HepG2 (cell line): Measurements from ENCODE around the gene PCIF1. TPM values are rescaled to one million over a fixed set of nuclear protein-coding genes. Genes with fewer than 3 reads are reported as not detected.

Experiments
- FOXC1 ChIP-seq: sonication (generic); formaldehyde crosslinking; IDR thresholded peaks from 2 replicates; pipeline ENCODE4 v1.8.0; 2022; ENCODE audit warnings: mild to moderate bottlenecking, missing genetic modification reagents, borderline replicate concordance
- GZF1 ChIP-seq: sonication (generic); formaldehyde crosslinking; IDR thresholded peaks from 2 replicates; pipeline ENCODE4 v1.5.1; 2020; ENCODE audit warnings: mild to moderate bottlenecking, missing genetic modification reagents
- HNRNPL ChIP-seq: fragments of 200-400 bp; formaldehyde crosslinking; IDR thresholded peaks from 2 replicates; pipeline ENCODE4 v1.6.1; 2017; ENCODE audit warnings: mild to moderate bottlenecking, low read depth, low read length
- HOXA3 ChIP-seq: sonication (generic); formaldehyde crosslinking; IDR thresholded peaks from 2 replicates; pipeline ENCODE4 v1.5.0; 2020; ENCODE audit warnings: missing genetic modification reagents
- NFYC ChIP-seq: IDR thresholded peaks from 2 replicates; pipeline ENCODE4 v1.6.1; 2016; ENCODE audit warnings: missing genetic modification reagents, missing compliant biosample characterization
- POGZ ChIP-seq: sonication (generic); formaldehyde crosslinking; IDR thresholded peaks from 2 replicates; pipeline ENCODE4 v1.4.0; 2020; ENCODE audit warnings: mild to moderate bottlenecking, missing genetic modification reagents
- PRPF4 ChIP-seq: fragments of 200-400 bp; formaldehyde crosslinking; IDR thresholded peaks from 2 replicates; pipeline ENCODE4 v1.6.1; 2016; ENCODE audit warnings: low read length, low read depth; ENCODE audit not compliant: poor library complexity, severe bottlenecking
- RARA ChIP-seq: IDR thresholded peaks from 2 replicates; pipeline ENCODE4 v1.6.1; 2016; ENCODE audit warnings: missing genetic modification reagents, missing compliant biosample characterization
- RCOR2 ChIP-seq: IDR thresholded peaks from 2 replicates; pipeline ENCODE4 v1.6.1; 2016; ENCODE audit warnings: missing biosample characterization, missing genetic modification reagents
- RXRA ChIP-seq: sonication (generic); formaldehyde crosslinking; IDR thresholded peaks from 2 replicates; pipeline ENCODE4 v1.5.1; 2020; ENCODE audit warnings: missing genetic modification reagents
- SOX13 ChIP-seq, 3 experiments: fragments of 450-650 bp in 1 of 3; sonication (generic) in 1 of 3; formaldehyde crosslinking in 1 of 3; IDR thresholded peaks in 2 of 3; conservative IDR thresholded peaks in 1 of 3; 2 replicates each; pipeline versions ENCODE4 v1.5.0 to v1.6.1; 2016 to 2020; ENCODE audit warnings: antibody characterized with exemption in 1 of 3, mild to moderate bottlenecking in 1 of 3, missing compliant biosample characterization in 1 of 3, missing genetic modification reagents in 1 of 3, moderate library complexity in 1 of 3
- SYNCRIP ChIP-seq: fragments of 200-400 bp; formaldehyde crosslinking; IDR thresholded peaks from 2 replicates; pipeline ENCODE4 v1.6.1; 2018; ENCODE audit warnings: mild to moderate bottlenecking, low read depth, low read length; ENCODE audit not compliant: insufficient read depth
- TCF12 ChIP-seq, 2 experiments: fragments of 450-650 bp in 1 of 2; sonication (generic) in 1 of 2; formaldehyde crosslinking in 1 of 2; IDR thresholded peaks; 2 replicates each; pipeline versions ENCODE4 v1.6.1 to v1.8.0; 2017 to 2022; ENCODE audit warnings: antibody characterized with exemption in 1 of 2, mild to moderate bottlenecking in 1 of 2, missing genetic modification reagents in 1 of 2, moderate library complexity in 1 of 2
- ZNF333 ChIP-seq: sonication (generic); formaldehyde crosslinking; IDR thresholded peaks from 2 replicates; pipeline ENCODE4 v1.4.0; 2020; ENCODE audit warnings: mild to moderate bottlenecking, missing genetic modification reagents, borderline replicate concordance
- ZNF496 ChIP-seq: sonication (generic); formaldehyde crosslinking; IDR thresholded peaks from 2 replicates; pipeline ENCODE4 v1.8.1; 2023; ENCODE audit warnings: mild to moderate bottlenecking, moderate library complexity, missing genetic modification reagents; ENCODE audit not compliant: insufficient replicate concordance
- ZNF556 ChIP-seq: sonication (generic); formaldehyde crosslinking; IDR thresholded peaks from 2 replicates; pipeline ENCODE4 v1.4.0; 2020; ENCODE audit warnings: mild to moderate bottlenecking, missing genetic modification reagents, borderline replicate concordance
- ZNF557 ChIP-seq: sonication (generic); formaldehyde crosslinking; IDR thresholded peaks from 2 replicates; pipeline ENCODE4 v1.4.0; 2020; ENCODE audit warnings: missing genetic modification reagents
- ZNF558 ChIP-seq: sonication (generic); formaldehyde crosslinking; IDR thresholded peaks from 2 replicates; pipeline ENCODE4 v1.9.0; 2022; ENCODE audit warnings: mild to moderate bottlenecking, missing genetic modification reagents, borderline replicate concordance
- ZNF878 ChIP-seq: sonication (generic); formaldehyde crosslinking; IDR thresholded peaks from 2 replicates; pipeline ENCODE4 v1.8.1; 2023; ENCODE audit warnings: mild to moderate bottlenecking, missing genetic modification reagents, moderate library complexity
- polyA plus RNA-seq, 8 experiments: library from polyadenylated mRNA; depleted of rRNA in 3 of 8; stranded (reverse) in 7 of 8; unstranded in 1 of 8; fragments of >200 nt; fragmentation: Illumina TruSeq in 4 of 8; extraction: Trizol in 4 of 8; gene quantifications; 2 replicates each; pipeline versions ENCODE4 v1.2.1 to v1.2.3, GENCODE V29; 2011 to 2016; ENCODE audit warnings: low read depth in 4 of 8, missing spikeins in 1 of 8, mixed read lengths in 1 of 8; ENCODE audit not compliant: insufficient read depth in 1 of 8
- total RNA-seq, 5 experiments: library from RNA; depleted of rRNA; stranded (reverse); fragments of >200 nt; fragmentation: Illumina TruSeq; extraction: Trizol; gene quantifications; 2 replicates each; pipeline ENCODE4 v1.2.3, GENCODE V29; 2016; ENCODE audit warnings: low read depth in 1 of 5
- TF ChIP-seq, protein P1 (sequence below): sonication (generic); formaldehyde crosslinking; IDR thresholded peaks from 2 replicates; pipeline ENCODE4 v1.4.0; 2020; ENCODE audit warnings: missing genetic modification reagents
- TF ChIP-seq, protein P2 (sequence below): sonication (generic); formaldehyde crosslinking; IDR thresholded peaks from 2 replicates; pipeline ENCODE4 v1.4.0; 2020; ENCODE audit warnings: missing genetic modification reagents
- TF ChIP-seq, protein P3 (sequence below), 2 experiments: sonication (generic) in 1 of 2; formaldehyde crosslinking in 1 of 2; IDR thresholded peaks; 2 replicates each; pipeline versions ENCODE4 v1.5.1 to v1.6.1; 2011 to 2020; ENCODE audit warnings: borderline replicate concordance in 1 of 2, low read depth in 1 of 2, low read length in 1 of 2, mild to moderate bottlenecking in 1 of 2, missing genetic modification reagents in 1 of 2, moderate library complexity in 1 of 2

PCIF1 gene
- total and polyA plus RNA-seq, 2 of the 13 experiments (the other 11 are each of a cell fraction or from before 2014, with no cell fraction given) = 20.9 to 24.4 TPM

DNA sequence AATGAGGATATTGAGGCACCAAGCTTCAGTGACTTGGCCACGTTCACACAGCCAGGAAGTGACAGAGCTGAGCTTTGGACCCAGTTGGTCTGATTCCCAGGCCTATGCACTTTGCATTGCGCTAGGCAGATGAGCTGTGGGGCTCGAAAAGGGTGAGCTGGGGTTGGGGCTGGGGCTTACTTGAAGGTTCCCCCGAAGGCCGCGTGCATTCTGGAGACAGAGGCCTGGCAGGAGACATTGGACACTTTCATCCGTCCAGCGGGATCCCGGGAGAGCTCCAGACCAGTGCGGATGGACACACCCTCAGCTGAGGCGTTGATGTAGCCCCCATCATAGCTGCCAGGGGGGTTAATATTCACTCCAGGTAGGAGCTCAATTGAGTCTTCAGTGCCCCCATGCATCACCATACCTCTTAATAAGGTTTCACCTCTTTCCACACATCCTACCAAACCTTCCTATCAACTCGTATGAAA is 25.1 kb upstream of the PCIF1 start (continued):
- TF ChIP-seq PRPF4 = no peak
- no peak; the same call in 1 of the 2 replicates for TF ChIP-seq ZNF556 (CRISPR knock-in tag)
- TF ChIP-seq ZNF496 = no peak
- no peak for TF ChIP-seq SYNCRIP
- TF ChIP-seq GZF1 = no peak
- TF ChIP-seq ZNF558 = no peak
- TF ChIP-seq, protein P1, sequence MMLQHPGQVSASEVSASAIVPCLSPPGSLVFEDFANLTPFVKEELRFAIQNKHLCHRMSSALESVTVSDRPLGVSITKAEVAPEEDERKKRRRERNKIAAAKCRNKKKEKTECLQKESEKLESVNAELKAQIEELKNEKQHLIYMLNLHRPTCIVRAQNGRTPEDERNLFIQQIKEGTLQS (CRISPR knock-in tag) = no peak
- TF ChIP-seq HNRNPL = no peak
- no peak for TF ChIP-seq TCF12 (IDR thresholded peaks at IDR 0.05)
- TF ChIP-seq TCF12 (CRISPR knock-in tag; IDR thresholded peaks at IDR 0.05) = 0 out of 2 replicates have a peak, but pooled peaks have one; percentile 29
- TF ChIP-seq NFYC = no peak
- TF ChIP-seq, protein P2, sequence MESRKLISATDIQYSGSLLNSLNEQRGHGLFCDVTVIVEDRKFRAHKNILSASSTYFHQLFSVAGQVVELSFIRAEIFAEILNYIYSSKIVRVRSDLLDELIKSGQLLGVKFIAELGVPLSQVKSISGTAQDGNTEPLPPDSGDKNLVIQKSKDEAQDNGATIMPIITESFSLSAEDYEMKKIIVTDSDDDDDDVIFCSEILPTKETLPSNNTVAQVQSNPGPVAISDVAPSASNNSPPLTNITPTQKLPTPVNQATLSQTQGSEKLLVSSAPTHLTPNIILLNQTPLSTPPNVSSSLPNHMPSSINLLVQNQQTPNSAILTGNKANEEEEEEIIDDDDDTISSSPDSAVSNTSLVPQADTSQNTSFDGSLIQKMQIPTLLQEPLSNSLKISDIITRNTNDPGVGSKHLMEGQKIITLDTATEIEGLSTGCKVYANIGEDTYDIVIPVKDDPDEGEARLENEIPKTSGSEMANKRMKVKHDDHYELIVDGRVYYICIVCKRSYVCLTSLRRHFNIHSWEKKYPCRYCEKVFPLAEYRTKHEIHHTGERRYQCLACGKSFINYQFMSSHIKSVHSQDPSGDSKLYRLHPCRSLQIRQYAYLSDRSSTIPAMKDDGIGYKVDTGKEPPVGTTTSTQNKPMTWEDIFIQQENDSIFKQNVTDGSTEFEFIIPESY (CRISPR knock-in tag) = peak; percentile 9; the same call in 1 of the 2 replicates
- TF ChIP-seq SOX13 (IDR thresholded peaks at IDR 0.05) = no peak
- TF ChIP-seq SOX13 (CRISPR knock-in tag; conservative IDR thresholded peaks at IDR 0.05 in 1 of 2, IDR thresholded peaks at IDR 0.05 in 1 of 2) = peak in 1 of 2 experiments; percentile 29; a peak in 1 of 4 replicates
- TF ChIP-seq ZNF333 (CRISPR knock-in tag) = 0 out of 2 replicates have a peak, but pooled peaks have one; percentile 12
- no peak; the same call in 1 of the 2 replicates for TF ChIP-seq RXRA (CRISPR knock-in tag)
- TF ChIP-seq HOXA3 (CRISPR knock-in tag) = peak; percentile 75; the same call in 1 of the 2 replicates
- TF ChIP-seq RARA (CRISPR knock-in tag) = peak; percentile 87
- TF ChIP-seq POGZ (CRISPR knock-in tag) = peak; percentile 16; the same call in 1 of the 2 replicates
- TF ChIP-seq RCOR2 = peak; percentile 49; the same call in 1 of the 2 replicates
- no peak for TF ChIP-seq ZNF557
- TF ChIP-seq, protein P3, sequence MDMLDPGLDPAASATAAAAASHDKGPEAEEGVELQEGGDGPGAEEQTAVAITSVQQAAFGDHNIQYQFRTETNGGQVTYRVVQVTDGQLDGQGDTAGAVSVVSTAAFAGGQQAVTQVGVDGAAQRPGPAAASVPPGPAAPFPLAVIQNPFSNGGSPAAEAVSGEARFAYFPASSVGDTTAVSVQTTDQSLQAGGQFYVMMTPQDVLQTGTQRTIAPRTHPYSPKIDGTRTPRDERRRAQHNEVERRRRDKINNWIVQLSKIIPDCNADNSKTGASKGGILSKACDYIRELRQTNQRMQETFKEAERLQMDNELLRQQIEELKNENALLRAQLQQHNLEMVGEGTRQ (IDR thresholded peaks at IDR 0.05; ENCODE audit: low read depth, low read length) = no peak
- TF ChIP-seq, protein P3 (CRISPR knock-in tag; IDR thresholded peaks at IDR 0.05; ENCODE audit: borderline replicate concordance) = no peak
- no peak; the same call in 1 of the 2 replicates for TF ChIP-seq ZNF878 (CRISPR knock-in tag)
- TF ChIP-seq FOXC1 (CRISPR knock-in tag) = no peak
